Measurements from ENCODE around the gene EEF1AKMT4.
"Not testable (repeated sequence)": the region's sequence is repeated elsewhere in the genome, so short reads cannot be mapped to it uniquely, and the experiment has no call there.

The EEF1AKMT4 gene

GRCh38 chr3:184261854-184262763, 12.6 kb downstream of the EEF1AKMT4 start:
- Histone ChIP-seq H3K9ac (ENCODE audit: low read length) (peak overlapping the region; percentile 52), H3K36me3 (ENCODE audit: control insufficient read depth, insufficient read depth, low read length) (peaks cover 3% of the 10 kb centered on the region; the same call in 1 of the 2 replicates), H3K9me3 (ENCODE audit: control insufficient read depth, insufficient read depth, low read depth, low read length) (no peaks in the 10 kb centered on the region), H3K27ac (ENCODE audit: low read depth, low read length) (no peak overlapping the region), H3K4me1 (ENCODE audit: control insufficient read depth, insufficient read depth, low read length) (peaks cover 10% of the 10 kb centered on the region), H3K27me3 (ENCODE audit: control insufficient read depth, insufficient read depth, low read length) (peaks cover 71% of the 10 kb centered on the region), H3K4me3 (ENCODE audit: low read depth, low read length) (peak overlapping the region; percentile 65)

- Histone ChIP-seq H3K27ac (ENCODE audit: low read depth, low read length) (no peak overlapping the region), H3K9me3 (ENCODE audit: control insufficient read depth, insufficient read depth, low read depth, low read length) (no peaks in the 10 kb centered on the region; the same call in 1 of the 2 replicates), H3K4me1 (ENCODE audit: control insufficient read depth, insufficient read depth, low read length) (peaks cover 10% of the 10 kb centered on the region), H3K27me3 (ENCODE audit: control insufficient read depth, insufficient read depth, low read length) (peaks cover 64% of the 10 kb centered on the region), H3K36me3 (ENCODE audit: control insufficient read depth, insufficient read depth, low read length) (peaks cover 3% of the 10 kb centered on the region; the same call in 1 of the 2 replicates), H3K4me3 (ENCODE audit: low read depth, low read length) (peak overlapping the region; percentile 65), H3K9ac (ENCODE audit: low read length) (no peak overlapping the region)
These were observed 13.3 kb downstream of the EEF1AKMT4 start for GRCh38 chr3:184262764-184263179.

DNA sequence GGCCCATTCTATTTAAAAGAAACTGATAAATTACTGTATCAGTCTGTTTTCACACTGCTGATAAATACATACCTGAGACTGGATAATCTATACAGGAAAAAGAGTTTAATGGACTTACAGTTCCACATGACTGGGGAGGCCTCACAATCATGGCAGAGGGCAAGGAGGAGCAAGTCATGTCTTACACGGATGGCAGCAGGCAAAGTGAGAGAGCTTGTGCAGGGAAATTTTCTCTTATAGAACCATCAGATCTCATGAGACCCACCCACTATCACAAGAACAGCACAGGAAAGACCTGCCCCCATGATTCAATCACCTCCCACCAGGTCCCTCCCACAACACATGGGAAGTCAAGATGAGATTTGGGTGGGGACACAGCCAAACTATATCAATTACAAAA, 17.8 kb downstream of the EEF1AKMT4 start:
- H3K4me1 ChIP-seq (ENCODE audit: control insufficient read depth, insufficient read depth, low read length); H3K4me3 ChIP-seq (ENCODE audit: low read depth, low read length); H3K9me3 ChIP-seq (ENCODE audit: control insufficient read depth, insufficient read depth, low read depth, low read length); H3K27ac ChIP-seq (ENCODE audit: low read depth, low read length); H3K9ac ChIP-seq (ENCODE audit: low read length); H3K36me3 ChIP-seq (ENCODE audit: control insufficient read depth, insufficient read depth, low read length): not testable (repeated sequence)
- peaks cover 27% of the 10 kb centered on the region for H3K27me3 ChIP-seq (ENCODE audit: control insufficient read depth, insufficient read depth, low read length)

GRCh38 chr3:184272269-184272668, 22.8 kb downstream of the EEF1AKMT4 start:
- Histone ChIP-seq H3K4me3 (ENCODE audit: low read depth, low read length) (no peak overlapping the region), H3K9ac (ENCODE audit: low read length) (no peak overlapping the region), H3K9me3 (ENCODE audit: control insufficient read depth, insufficient read depth, low read depth, low read length) (no peaks in the 10 kb centered on the region; the same call in 1 of the 2 replicates), H3K36me3 (ENCODE audit: control insufficient read depth, insufficient read depth, low read length) (no peaks in the 10 kb centered on the region), H3K27ac (ENCODE audit: low read depth, low read length) (no peak overlapping the region), H3K27me3 (ENCODE audit: control insufficient read depth, insufficient read depth, low read length) (peaks cover 33% of the 10 kb centered on the region), H3K4me1 (ENCODE audit: control insufficient read depth, insufficient read depth, low read length) (peaks cover 4% of the 10 kb centered on the region; the same call in 1 of the 2 replicates)

DNA sequence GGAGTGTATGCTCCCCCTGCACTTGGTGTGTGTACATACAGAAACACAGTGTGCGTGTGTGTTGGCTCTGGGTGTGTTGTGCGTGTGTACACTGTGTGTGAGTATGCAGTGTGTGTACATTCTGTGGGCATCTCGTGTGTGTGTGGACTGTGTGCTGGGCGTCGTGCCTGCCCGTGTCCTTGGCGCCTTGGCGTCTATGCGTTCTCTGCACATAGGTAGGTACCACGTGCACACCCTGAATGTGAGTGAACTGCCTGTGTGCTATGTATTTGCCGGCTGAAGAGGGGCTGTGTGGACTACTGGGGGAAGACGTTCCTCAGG, 25.9 kb downstream of the EEF1AKMT4 start:
- no peaks in the 10 kb centered on the region for H3K36me3 ChIP-seq (ENCODE audit: control insufficient read depth, insufficient read depth, low read length)
- H3K4me1 ChIP-seq (ENCODE audit: control insufficient read depth, insufficient read depth, low read length), result peaks cover 4% of the 10 kb centered on the region; the same call in 1 of the 2 replicates
- H3K9ac ChIP-seq (ENCODE audit: low read length), result no peak overlapping the region
- H3K9me3 ChIP-seq (ENCODE audit: control insufficient read depth, insufficient read depth, low read depth, low read length), result no peaks in the 10 kb centered on the region
- H3K4me3 ChIP-seq (ENCODE audit: low read depth, low read length), result peak overlapping the region; percentile 53
- H3K27ac ChIP-seq (ENCODE audit: low read depth, low read length), result no peak overlapping the region
- peaks cover 58% of the 10 kb centered on the region for H3K27me3 ChIP-seq (ENCODE audit: control insufficient read depth, insufficient read depth, low read length)

- H3K4me1 ChIP-seq (ENCODE audit: control insufficient read depth, insufficient read depth, low read length), result peaks cover 4% of the 10 kb centered on the region; the same call in 1 of the 2 replicates
- peak within 1 kb of the TSS; percentile 53 for H3K4me3 ChIP-seq (ENCODE audit: low read depth, low read length)
- H3K9me3 ChIP-seq (ENCODE audit: control insufficient read depth, insufficient read depth, low read depth, low read length), result no peaks in the 10 kb centered on the region
- no peak within 1 kb of the TSS for H3K27ac ChIP-seq (ENCODE audit: low read depth, low read length)
- H3K36me3 ChIP-seq (ENCODE audit: control insufficient read depth, insufficient read depth, low read length), result no peaks in the 10 kb centered on the region
- H3K9ac ChIP-seq (ENCODE audit: low read length), result no peak within 1 kb of the TSS
- peaks cover 64% of the 10 kb centered on the region for H3K27me3 ChIP-seq (ENCODE audit: control insufficient read depth, insufficient read depth, low read length)
These were observed 26.8 kb downstream of the EEF1AKMT4 start, which contains the start of gene ECE2 for GRCh38 chr3:184275961-184276910. Gene ECE2, plus strand, starts transcription at chr3:184276022. Its CDS starts 132 bp downstream, at chr3:184276154.

DNA sequence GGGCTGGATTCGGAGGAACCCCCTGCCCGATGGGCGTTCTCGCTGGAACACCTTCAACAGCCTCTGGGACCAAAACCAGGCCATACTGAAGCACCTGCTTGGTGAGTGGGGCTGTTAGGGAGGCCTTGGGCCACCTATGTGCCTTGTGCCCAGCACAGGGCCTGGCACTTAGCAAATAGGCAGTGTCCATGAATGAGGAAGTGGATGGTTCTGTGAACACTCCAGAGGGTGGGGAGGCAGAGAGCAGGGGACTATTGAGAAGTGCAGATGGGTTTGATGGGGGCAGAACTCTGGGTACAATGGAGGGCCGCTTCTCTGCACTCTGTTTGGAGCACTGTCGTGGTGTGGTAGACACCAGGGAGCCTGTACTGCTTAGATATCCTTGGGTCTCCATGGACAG, 27.9 kb downstream of the EEF1AKMT4 start:
- Histone ChIP-seq H3K27me3 (ENCODE audit: control insufficient read depth, insufficient read depth, low read length) (peaks cover 65% of the 10 kb centered on the region), H3K9ac (ENCODE audit: low read length) (no peak overlapping the region), H3K4me3 (ENCODE audit: low read depth, low read length) (no peak overlapping the region), H3K4me1 (ENCODE audit: control insufficient read depth, insufficient read depth, low read length) (peaks cover 4% of the 10 kb centered on the region; the same call in 1 of the 2 replicates), H3K9me3 (ENCODE audit: control insufficient read depth, insufficient read depth, low read depth, low read length) (no peaks in the 10 kb centered on the region), H3K27ac (ENCODE audit: low read depth, low read length) (no peak overlapping the region), H3K36me3 (ENCODE audit: control insufficient read depth, insufficient read depth, low read length) (no peaks in the 10 kb centered on the region)

- H3K27me3 ChIP-seq (ENCODE audit: control insufficient read depth, insufficient read depth, low read length), result peaks cover 32% of the 10 kb centered on the region
- H3K9ac ChIP-seq (ENCODE audit: low read length), result no peak overlapping the region
- H3K36me3 ChIP-seq (ENCODE audit: control insufficient read depth, insufficient read depth, low read length), result no peaks in the 10 kb centered on the region
These were observed 33.5 kb downstream of the EEF1AKMT4 start for GRCh38 chr3:184282941-184283340.

GRCh38 chr3:184283681-184284080, 34.2 kb downstream of the EEF1AKMT4 start:
- no peak overlapping the region for H3K27ac ChIP-seq (ENCODE audit: low read depth, low read length)
- H3K4me1 ChIP-seq (ENCODE audit: control insufficient read depth, insufficient read depth, low read length), result no peaks in the 10 kb centered on the region
- H3K36me3 ChIP-seq (ENCODE audit: control insufficient read depth, insufficient read depth, low read length), result no peaks in the 10 kb centered on the region
- no peak overlapping the region for H3K4me3 ChIP-seq (ENCODE audit: low read depth, low read length)
- peaks cover 26% of the 10 kb centered on the region for H3K27me3 ChIP-seq (ENCODE audit: control insufficient read depth, insufficient read depth, low read length)
- no peaks in the 10 kb centered on the region for H3K9me3 ChIP-seq (ENCODE audit: control insufficient read depth, insufficient read depth, low read depth, low read length)
- H3K9ac ChIP-seq (ENCODE audit: low read length), result no peak overlapping the region

More at GRCh38 chr3:184282941-184283340, 33.5 kb downstream of the EEF1AKMT4 start:
- Histone ChIP-seq H3K27ac (ENCODE audit: low read depth, low read length) (no peak overlapping the region), H3K4me3 (ENCODE audit: low read depth, low read length) (no peak overlapping the region), H3K4me1 (ENCODE audit: control insufficient read depth, insufficient read depth, low read length) (no peaks in the 10 kb centered on the region), H3K9me3 (ENCODE audit: control insufficient read depth, insufficient read depth, low read depth, low read length) (no peaks in the 10 kb centered on the region)

- H3K27me3 ChIP-seq (ENCODE audit: control insufficient read depth, insufficient read depth, low read length), result peaks cover 21% of the 10 kb centered on the region
- no peak overlapping the region for H3K4me3 ChIP-seq (ENCODE audit: low read depth, low read length)
- no peaks in the 10 kb centered on the region for H3K4me1 ChIP-seq (ENCODE audit: control insufficient read depth, insufficient read depth, low read length)
- no peak overlapping the region for H3K27ac ChIP-seq (ENCODE audit: low read depth, low read length)
- no peaks in the 10 kb centered on the region for H3K9me3 ChIP-seq (ENCODE audit: control insufficient read depth, insufficient read depth, low read depth, low read length)
- H3K36me3 ChIP-seq (ENCODE audit: control insufficient read depth, insufficient read depth, low read length), result no peaks in the 10 kb centered on the region
- no peak overlapping the region for H3K9ac ChIP-seq (ENCODE audit: low read length)
These were observed 35.2 kb downstream of the EEF1AKMT4 start for GRCh38 chr3:184284696-184285095.

Data from HUES6 (cell line).